ENCODE measurements around the gene EPB41L4A. TPM values are rescaled to one million over a fixed set of nuclear protein-coding genes. Genes with fewer than 3 reads are reported as not detected.
"Not testable (repeated sequence)": the region's sequence is repeated elsewhere in the genome, so short reads cannot be mapped to it uniquely, and the experiment has no call there.

The EPB41L4A gene
- total and polyA plus RNA-seq, 2 donors (not counting 3 experiments of a cell fraction or from before 2014, with no cell fraction given), result 6.0 to 17.9 TPM

DNA sequence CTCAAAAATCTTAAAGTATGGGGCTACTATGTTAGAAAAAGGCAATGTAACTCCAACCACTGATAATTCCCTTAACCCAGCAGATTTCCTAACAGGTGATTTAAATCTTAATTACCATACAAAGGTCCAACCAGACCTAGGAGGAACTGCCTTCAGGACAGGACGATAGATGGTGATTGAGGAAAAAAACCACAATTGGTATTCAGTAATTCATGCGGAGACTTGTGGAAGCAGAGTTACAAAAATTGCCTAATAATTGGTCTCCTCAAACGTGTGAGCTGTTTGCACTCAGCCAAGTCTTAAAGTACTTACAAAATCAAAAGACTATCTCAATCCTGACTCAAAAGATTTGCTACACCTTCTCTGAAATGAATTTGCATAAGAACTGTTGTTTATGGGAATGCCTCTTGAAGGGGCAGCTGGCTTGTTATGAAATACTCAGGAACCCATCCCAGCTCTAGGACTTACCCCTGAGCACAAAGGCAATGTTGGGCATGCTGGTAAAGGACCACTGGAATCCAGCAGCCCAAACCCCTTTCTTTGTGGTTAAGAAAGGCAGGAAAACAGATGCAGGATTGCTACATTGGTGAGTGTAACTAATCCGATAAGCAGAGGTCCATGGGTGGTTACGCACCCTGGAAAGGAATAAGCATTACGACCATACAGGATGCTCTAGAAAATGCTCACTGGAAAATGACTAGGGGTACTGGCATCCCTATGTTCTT, 26.7 kb upstream of the EPB41L4A start:
- no peaks in the 10 kb centered on the region for H3K36me3 ChIP-seq (ENCODE audit: control insufficient read depth in 2 of 2, extremely low read depth in 1 of 2, insufficient read depth in 2 of 2, low read length in 2 of 2)
- TF ChIP-seq POLR2A (IDR thresholded peaks at IDR 0.05; ENCODE audit: low read depth, low read length), result no peak
- TF ChIP-seq, protein P1, sequence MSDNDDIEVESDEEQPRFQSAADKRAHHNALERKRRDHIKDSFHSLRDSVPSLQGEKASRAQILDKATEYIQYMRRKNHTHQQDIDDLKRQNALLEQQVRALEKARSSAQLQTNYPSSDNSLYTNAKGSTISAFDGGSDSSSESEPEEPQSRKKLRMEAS (IDR thresholded peaks at IDR 0.05; ENCODE audit: insufficient read depth, insufficient read length), result no peak
- no peak for TF ChIP-seq POLR2AphosphoS5 (IDR thresholded peaks at IDR 0.05; ENCODE audit: insufficient read depth, low read depth, low read length)
- TF ChIP-seq GATA2 (IDR thresholded peaks at IDR 0.05; ENCODE audit: insufficient read depth, insufficient read length, low read depth, low read length), result no peak
- TF ChIP-seq FOS (IDR thresholded peaks at IDR 0.05; ENCODE audit: borderline replicate concordance, insufficient read depth, low read length), result no peak
- TF ChIP-seq JUN (IDR thresholded peaks at IDR 0.05; ENCODE audit: borderline replicate concordance, insufficient read depth, insufficient read length, low read depth), result no peak
- TF ChIP-seq MYC (IDR thresholded peaks at IDR 0.05; ENCODE audit: low read depth, low read length), result no peak
- TF ChIP-seq, protein P2, sequence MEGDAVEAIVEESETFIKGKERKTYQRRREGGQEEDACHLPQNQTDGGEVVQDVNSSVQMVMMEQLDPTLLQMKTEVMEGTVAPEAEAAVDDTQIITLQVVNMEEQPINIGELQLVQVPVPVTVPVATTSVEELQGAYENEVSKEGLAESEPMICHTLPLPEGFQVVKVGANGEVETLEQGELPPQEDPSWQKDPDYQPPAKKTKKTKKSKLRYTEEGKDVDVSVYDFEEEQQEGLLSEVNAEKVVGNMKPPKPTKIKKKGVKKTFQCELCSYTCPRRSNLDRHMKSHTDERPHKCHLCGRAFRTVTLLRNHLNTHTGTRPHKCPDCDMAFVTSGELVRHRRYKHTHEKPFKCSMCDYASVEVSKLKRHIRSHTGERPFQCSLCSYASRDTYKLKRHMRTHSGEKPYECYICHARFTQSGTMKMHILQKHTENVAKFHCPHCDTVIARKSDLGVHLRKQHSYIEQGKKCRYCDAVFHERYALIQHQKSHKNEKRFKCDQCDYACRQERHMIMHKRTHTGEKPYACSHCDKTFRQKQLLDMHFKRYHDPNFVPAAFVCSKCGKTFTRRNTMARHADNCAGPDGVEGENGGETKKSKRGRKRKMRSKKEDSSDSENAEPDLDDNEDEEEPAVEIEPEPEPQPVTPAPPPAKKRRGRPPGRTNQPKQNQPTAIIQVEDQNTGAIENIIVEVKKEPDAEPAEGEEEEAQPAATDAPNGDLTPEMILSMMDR (IDR thresholded peaks at IDR 0.05; ENCODE audit: extremely low read depth in 1 of 2, insufficient read depth in 1 of 2, low read depth in 1 of 2, low read length in 2 of 2), result no peak
- no peak for TF ChIP-seq EZH2 (IDR thresholded peaks at IDR 0.05; ENCODE audit: borderline replicate concordance, low read depth, low read length, severe bottlenecking)
- dilution Hi-C loops (cut with MboI; ENCODE audit: extremely low pct_ligation_motif_present, low sequenced_read_pairs) (no loop called here), intact Hi-C loops (cut with micrococcal nuclease) (no loop called here)
- no peaks in the 10 kb centered on the region for H4K20me1 ChIP-seq (replicated peaks; ENCODE audit: control insufficient read depth, extremely low read depth, insufficient read depth, low read length)
- no peaks in the 10 kb centered on the region for H3K9me3 ChIP-seq (replicated peaks; ENCODE audit: control insufficient read depth, insufficient read depth, low read length)
- FAIRE-seq (no peak), DNase-seq (ENCODE audit: low read depth, low spot score) (no peak)
- H3K9ac ChIP-seq (replicated peaks; ENCODE audit: extremely low read depth, insufficient read depth, low read length), result no peak overlapping the region
- H3K79me2 ChIP-seq (ENCODE audit: control insufficient read depth, insufficient read depth, low read length), result no peaks in the 10 kb centered on the region
- H3K27ac ChIP-seq (ENCODE audit: insufficient read depth, low read depth, low read length), result no peak overlapping the region
- H3K4me2 ChIP-seq (ENCODE audit: insufficient read depth, low read length), result no peak overlapping the region
- no TSS peak for BruUV-seq (replicated peaks)
- H3K4me1 ChIP-seq (ENCODE audit: control insufficient read depth, extremely low read depth, insufficient read depth, low read length), result no peaks in the 10 kb centered on the region
- CTCF ChIA-PET, result interaction anchor here (1.6 kb wide), 1 partner anchor 25 kb away, joined by 4 read pairs; no protein-coding TSS in a partner anchor
- H3K27me3 ChIP-seq (ENCODE audit: control insufficient read depth in 2 of 2, insufficient read depth in 2 of 2, low read length in 2 of 2), result peaks cover 0 to 4% of the 10 kb centered on the region in 2 experiments
- H3K9me1 ChIP-seq (replicated peaks; ENCODE audit: control insufficient read depth, extremely low read depth, insufficient read depth, low read length), result no peaks in the 10 kb centered on the region
- POLR2A ChIA-PET, result no interaction called here
- H2AFZ ChIP-seq (ENCODE audit: low read depth, low read length), result no peak overlapping the region
- no peak overlapping the region for H3K4me3 ChIP-seq (replicated peaks in 1 of 3; ENCODE audit: insufficient read depth in 1 of 3, low read depth in 1 of 3, low read length in 3 of 3)

DNA sequence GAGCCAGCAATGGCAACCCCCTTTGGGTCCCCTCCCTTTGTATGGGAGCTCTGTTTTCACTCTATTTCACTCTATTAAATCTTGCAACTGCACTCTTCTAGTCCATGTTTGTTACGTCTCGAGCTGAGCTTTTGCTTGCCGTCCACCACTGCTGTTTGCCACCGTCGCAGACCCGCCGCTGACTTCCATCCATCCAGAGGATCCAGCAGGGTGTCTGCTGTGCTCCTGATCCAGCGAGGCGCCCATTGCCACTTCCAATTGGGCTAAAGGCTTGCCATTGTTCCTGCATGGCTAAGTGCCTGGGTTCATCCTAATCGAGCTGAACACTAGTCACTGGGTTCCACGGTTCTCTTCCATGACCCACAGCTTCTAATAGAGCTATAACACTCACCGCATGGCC, 24.9 kb upstream of the EPB41L4A start:
- H4K20me1 ChIP-seq (replicated peaks; ENCODE audit: control insufficient read depth, extremely low read depth, insufficient read depth, low read length); dilution Hi-C loops (cut with MboI; ENCODE audit: extremely low pct_ligation_motif_present, low sequenced_read_pairs); H3K4me3 ChIP-seq (replicated peaks in 1 of 3; ENCODE audit: insufficient read depth in 1 of 3, low read depth in 1 of 3, low read length in 3 of 3); H3K9ac ChIP-seq (replicated peaks; ENCODE audit: extremely low read depth, insufficient read depth, low read length); H3K36me3 ChIP-seq (ENCODE audit: control insufficient read depth in 2 of 2, extremely low read depth in 1 of 2, insufficient read depth in 2 of 2, low read length in 2 of 2); H3K27ac ChIP-seq (ENCODE audit: insufficient read depth, low read depth, low read length); H3K9me1 ChIP-seq (replicated peaks; ENCODE audit: control insufficient read depth, extremely low read depth, insufficient read depth, low read length); CTCF ChIA-PET; H3K4me2 ChIP-seq (ENCODE audit: insufficient read depth, low read length); H3K4me1 ChIP-seq (ENCODE audit: control insufficient read depth, extremely low read depth, insufficient read depth, low read length); DNase-seq (ENCODE audit: low read depth, low spot score); H2AFZ ChIP-seq (ENCODE audit: low read depth, low read length); H3K9me3 ChIP-seq (replicated peaks; ENCODE audit: control insufficient read depth, insufficient read depth, low read length); FAIRE-seq; BruUV-seq (replicated peaks); POLR2A ChIA-PET; H3K79me2 ChIP-seq (ENCODE audit: control insufficient read depth, insufficient read depth, low read length); intact Hi-C loops (cut with micrococcal nuclease); H3K27me3 ChIP-seq (ENCODE audit: control insufficient read depth in 2 of 2, insufficient read depth in 2 of 2, low read length in 2 of 2): not testable (repeated sequence)
